ENCODE results near the gene DNAI2.

GRCh38 chr17:74237321-74237720 lies 36.7 kb upstream of the DNAI2 start:
- TF ChIP-seq CTCF (IDR thresholded peaks at IDR 0.05) (no peak), POLR2A (IDR thresholded peaks at IDR 0.05) (no peak)

Data from uterus (tissue), 2 donors.